ENCODE results near the gene TRIM44.

The TRIM44 gene
- total RNA-seq, result 142 to 144 reads per million in 2 experiments

GRCh38 chr11:35662649-35663407 lies at the start of gene TRIM44:
TRIM44 (plus strand) TSS chr11:35662775; CDS start chr11:35663112, 337 bp downstream.
- DNase-seq (ENCODE audit: low read depth), result peak; percentile 58

- no peak for DNase-seq (ENCODE audit: low read depth)
Measured at GRCh38 chr11:35614939-35615569, 47.5 kb upstream of the TRIM44 start.

GRCh38 chr11:35615921-35616900 lies 46.4 kb upstream of the TRIM44 start:
- DNase-seq (ENCODE audit: low read depth), result no peak

GRCh38 chr11:35617316-35617686 lies 45.3 kb upstream of the TRIM44 start:
- no peak for DNase-seq (ENCODE audit: low read depth)

- DNase-seq (ENCODE audit: low read depth), result no peak
Measured at GRCh38 chr11:35617687-35618496, 44.7 kb upstream of the TRIM44 start, which contains the start of gene FJX1. FJX1 (plus strand) TSS chr11:35618460; CDS start chr11:35618637, 177 bp downstream.

- DNase-seq (ENCODE audit: low read depth), result no peak
Measured at GRCh38 chr11:35618497-35619115, 44.0 kb upstream of the TRIM44 start.

GRCh38 chr11:35619116-35619854 lies 43.3 kb upstream of the TRIM44 start:
- no peak for DNase-seq (ENCODE audit: low read depth)

GRCh38 chr11:35619855-35620640 lies 42.5 kb upstream of the TRIM44 start:
- DNase-seq (ENCODE audit: low read depth), result no peak

- no peak for DNase-seq (ENCODE audit: low read depth)
Measured at GRCh38 chr11:35620795-35621194, 41.8 kb upstream of the TRIM44 start.

GRCh38 chr11:35621620-35622019 lies 41.0 kb upstream of the TRIM44 start:
- no peak for DNase-seq (ENCODE audit: low read depth)

- DNase-seq (ENCODE audit: low read depth), result no peak
Measured at GRCh38 chr11:35622070-35622469, 40.5 kb upstream of the TRIM44 start.

GRCh38 chr11:35623621-35624168 lies 38.9 kb upstream of the TRIM44 start:
- DNase-seq (ENCODE audit: low read depth), result no peak

- no peak for DNase-seq (ENCODE audit: low read depth)
Measured at GRCh38 chr11:35624316-35624715, 38.3 kb upstream of the TRIM44 start.

- DNase-seq (ENCODE audit: low read depth), result no peak
Measured at GRCh38 chr11:35624781-35625180, 37.8 kb upstream of the TRIM44 start.

- no peak for DNase-seq (ENCODE audit: low read depth)
Measured at GRCh38 chr11:35626501-35626900, 36.1 kb upstream of the TRIM44 start.

- no peak for DNase-seq (ENCODE audit: low read depth)
Measured at GRCh38 chr11:35629511-35629910, 33.1 kb upstream of the TRIM44 start.

GRCh38 chr11:35629914-35630313 lies 32.7 kb upstream of the TRIM44 start:
- DNase-seq (ENCODE audit: low read depth), result no peak

- DNase-seq (ENCODE audit: low read depth), result no peak
Measured at GRCh38 chr11:35631891-35632290, 30.7 kb upstream of the TRIM44 start.

- no peak for DNase-seq (ENCODE audit: low read depth)
Measured at GRCh38 chr11:35632301-35632700, 30.3 kb upstream of the TRIM44 start.
